Mucosa of descending colon (tissue), 3 donors: ENCODE measurements around the gene IQSEC2. TPM values are rescaled to one million over a fixed set of nuclear protein-coding genes. Genes with fewer than 3 reads are reported as not detected.

Experiments used
- ATAC-seq: fragments of 200-7000 bp; cut with Tn5 transposase; one replicate; pipeline ENCODE4 v1.9.1; 2020; ENCODE audit warnings: mild to moderate bottlenecking, moderate library complexity
- DNase-seq, 3 donors: peaks; one replicate each; pipeline ENCODE4 v3.0.0-alpha.2; 2020
- H3K36me3 ChIP-seq: fragments of 200-600 bp; one replicate; pipeline ENCODE4 v1.8.0; 2021; ENCODE audit warnings: low read depth, mild to moderate bottlenecking
- H3K4me1 ChIP-seq: fragments of 200-600 bp; one replicate; pipeline ENCODE4 v1.8.0; 2021; ENCODE audit warnings: low read depth, mild to moderate bottlenecking
- H3K4me3 ChIP-seq: fragments of 200-600 bp; one replicate; pipeline ENCODE4 v1.8.0; 2021; ENCODE audit warnings: mild to moderate bottlenecking
- H3K9me3 ChIP-seq: fragments of 200-600 bp; one replicate; pipeline ENCODE4 v1.8.0; 2021; ENCODE audit warnings: mild to moderate bottlenecking
- CTCF ChIP-seq: fragments of 200-600 bp; IDR thresholded peaks from one replicate; pipeline ENCODE4 v1.8.0; 2022; ENCODE audit warnings: antibody characterized with exemption, mild to moderate bottlenecking
- intact Hi-C, 2 donors: fragments of 100-400 bp; cut with DNase I in 1 of 2; cut with micrococcal nuclease in 1 of 2; formaldehyde crosslinking; loops; one replicate each; pipeline versions ENCODE4 v1.11.0 to v1.11.1; 2022; cut with DNase I, micrococcal nuclease
- total RNA-seq, 3 donors: library from RNA; stranded (reverse); fragmentation: NEBNext Ultra II Directional in 2 of 3; extraction: Animal tissue kit (Norgen Biotek cat#: 25700) in 2 of 3; gene quantifications; one replicate each; pipeline versions ENCODE4 v1.2.1 to v1.2.4, GENCODE V29; 2021 to 2023
- donor health status: DM: no; HTN: no; CAD: no; lungs with moderate emphysema.
- donor health status: DM: no; HTN: no; CAD: no.
- donor health status: DM: no; HTN: yes; CAD: no.

The IQSEC2 gene
- total RNA-seq, 3 donors from 2014 or later: 28.0 to 39.3 (median 30.9) TPM

- Histone ChIP-seq H3K36me3 (no peaks in the 10 kb centered on the region), H3K4me3 (no peak overlapping the region), H3K4me1 (no peaks in the 10 kb centered on the region), H3K9me3 (no peaks in the 10 kb centered on the region)
- DNase-seq: no peak
- ATAC-seq: no peak
- TF ChIP-seq CTCF: no peak
- intact Hi-C loops: no loop called here
Observed at GRCh38 chrX:53251307-53251706, 30.1 kb downstream of the IQSEC2 start.

DNA sequence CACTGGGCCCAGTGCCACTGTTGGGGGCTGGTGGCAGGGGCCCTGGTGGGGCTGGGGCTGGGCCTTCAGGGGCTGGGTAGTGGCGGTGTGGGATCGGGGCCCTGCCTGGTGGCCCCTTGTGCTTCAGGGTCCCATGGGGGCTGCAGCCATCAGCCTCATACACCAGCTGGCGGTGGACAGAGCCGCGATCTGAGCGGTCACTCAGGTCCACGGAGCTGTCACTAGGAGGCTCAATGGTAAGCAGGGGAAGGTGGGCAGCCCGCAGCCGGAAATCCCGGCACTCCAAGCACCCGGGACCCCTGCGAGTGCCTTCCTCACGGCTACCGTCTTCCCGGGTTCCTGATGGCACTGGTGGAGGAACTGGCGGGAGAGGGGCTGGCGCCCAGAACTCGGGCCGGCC lies 30.8 kb downstream of the IQSEC2 start:
- no peaks in the 10 kb centered on the region for H3K9me3 ChIP-seq
- TF ChIP-seq CTCF: no peak
- H3K4me1 ChIP-seq: no peaks in the 10 kb centered on the region
- no peak for DNase-seq
- H3K36me3 ChIP-seq: no peaks in the 10 kb centered on the region
- intact Hi-C loops: no loop called here
- no peak for ATAC-seq
- no peak overlapping the region for H3K4me3 ChIP-seq

GRCh38 chrX:53249408-53250042 lies 31.9 kb downstream of the IQSEC2 start:
- TF ChIP-seq CTCF: no peak
- Histone ChIP-seq H3K4me1 (no peaks in the 10 kb centered on the region), H3K36me3 (no peaks in the 10 kb centered on the region), H3K9me3 (no peaks in the 10 kb centered on the region), H3K4me3 (no peak overlapping the region)
- intact Hi-C loops: no loop called here
- ATAC-seq (no peak), DNase-seq (no peak)

DNA sequence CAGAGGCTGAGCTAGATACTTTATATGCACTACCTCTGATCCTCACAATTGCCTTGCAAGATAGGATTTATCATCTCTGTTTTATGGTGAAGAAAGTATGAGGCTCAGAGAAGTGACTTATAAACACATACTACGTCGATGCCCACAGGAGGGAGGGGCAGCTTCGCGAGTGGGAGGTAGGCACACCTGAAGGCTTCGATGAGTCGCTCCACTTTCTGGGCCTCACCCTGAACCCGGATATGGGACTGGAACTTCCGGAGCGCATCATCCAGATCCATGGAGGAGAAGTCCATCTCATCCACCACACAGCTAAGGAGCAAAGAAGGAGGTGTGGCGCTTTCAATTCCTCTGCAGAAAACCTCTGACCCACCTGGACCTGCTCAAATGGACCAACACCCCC lies 33.5 kb downstream of the IQSEC2 start:
- intact Hi-C loops: no loop called here
- H3K4me3 ChIP-seq: no peak overlapping the region
- ATAC-seq: no peak
- no peaks in the 10 kb centered on the region for H3K36me3 ChIP-seq
- H3K4me1 ChIP-seq: no peaks in the 10 kb centered on the region
- DNase-seq: no peak
- H3K9me3 ChIP-seq: no peaks in the 10 kb centered on the region
- TF ChIP-seq CTCF: no peak

DNA sequence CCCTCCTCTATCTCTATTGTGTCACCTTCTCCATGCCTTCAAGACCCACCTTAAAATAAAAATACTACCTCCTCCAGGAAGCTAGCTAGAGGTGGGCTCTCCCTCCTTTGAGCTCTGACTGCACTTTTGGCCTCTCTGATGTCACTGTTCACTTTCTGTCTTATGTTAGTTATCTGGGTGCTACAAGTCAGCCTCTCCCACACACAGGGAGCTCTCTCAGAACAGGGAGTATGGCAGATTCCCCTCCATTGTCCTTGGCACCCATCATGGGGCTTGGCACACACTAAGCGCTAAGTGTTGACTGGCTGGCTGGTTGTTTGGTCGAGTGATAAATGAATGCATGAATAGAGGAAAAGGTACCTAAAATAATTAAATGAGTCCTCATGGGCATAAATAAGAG lies 35.2 kb downstream of the IQSEC2 start:
- intact Hi-C loops: no loop called here
- Histone ChIP-seq H3K4me1 (no peaks in the 10 kb centered on the region), H3K36me3 (no peaks in the 10 kb centered on the region), H3K9me3 (no peaks in the 10 kb centered on the region), H3K4me3 (no peak overlapping the region)
- TF ChIP-seq CTCF: no peak
- ATAC-seq (no peak), DNase-seq (no peak)

- H3K4me1 ChIP-seq: no peaks in the 10 kb centered on the region
- H3K9me3 ChIP-seq: no peaks in the 10 kb centered on the region
- ATAC-seq: no peak
- H3K36me3 ChIP-seq: no peaks in the 10 kb centered on the region
- no peak overlapping the region for H3K4me3 ChIP-seq
- intact Hi-C loops: no loop called here
- no peak for TF ChIP-seq CTCF
- DNase-seq: no peak
Observed at GRCh38 chrX:53244610-53245009, 36.8 kb downstream of the IQSEC2 start.
